ENCODE data around the gene CDH4. TPM values are rescaled to one million over a fixed set of nuclear protein-coding genes. Genes with fewer than 3 reads are reported as not detected.

The CDH4 gene
- total and polyA plus RNA-seq, 2 donors from 2014 or later: 1.1 TPM; not detected in 1

GRCh38 chr20:61638802-61639585, 386.9 kb downstream of the CDH4 start:
- no peak for TF ChIP-seq CTCF (IDR thresholded peaks at IDR 0.05; ENCODE audit: borderline replicate concordance, extremely low read depth, insufficient read depth)
- no peak for DNase-seq
- H3K9ac ChIP-seq (ENCODE audit: low read length in 3 of 3): no peak overlapping the region
- H3K4me1 ChIP-seq (ENCODE audit: control insufficient read depth in 2 of 3, insufficient read depth in 2 of 3, low read depth in 1 of 3, low read length in 3 of 3): no peaks in the 10 kb centered on the region
- FAIRE-seq: no peak
- intact Hi-C loops (cut with DNase I): no loop called here
- H3K27ac ChIP-seq (ENCODE audit: low read depth in 2 of 2, low read length in 2 of 2): no peak overlapping the region
- no peaks in the 10 kb centered on the region for H3K27me3 ChIP-seq (ENCODE audit: control insufficient read depth, insufficient read depth, low read length)
- peaks cover 0 to 3% (median 0%) of the 10 kb centered on the region in 3 donors for H3K9me3 ChIP-seq (ENCODE audit: control insufficient read depth in 2 of 3, insufficient read depth in 1 of 3, low read length in 3 of 3)
- H3K36me3 ChIP-seq (ENCODE audit: control insufficient read depth in 2 of 3, insufficient read depth in 3 of 3, low read length in 3 of 3): no peaks in the 10 kb centered on the region
- H3K4me3 ChIP-seq (ENCODE audit: low read length in 3 of 3): no peak overlapping the region

GRCh38 chr20:61640131-61640870, 388.2 kb downstream of the CDH4 start:
- no peaks in the 10 kb centered on the region for H3K4me1 ChIP-seq (ENCODE audit: control insufficient read depth in 2 of 3, insufficient read depth in 2 of 3, low read depth in 1 of 3, low read length in 3 of 3)
- peaks cover 0 to 3% (median 0%) of the 10 kb centered on the region in 3 donors for H3K9me3 ChIP-seq (ENCODE audit: control insufficient read depth in 2 of 3, insufficient read depth in 1 of 3, low read length in 3 of 3)
- DNase-seq (no peak), FAIRE-seq (no peak)
- intact Hi-C loops (cut with DNase I): no loop called here
- no peak overlapping the region for H3K27ac ChIP-seq (ENCODE audit: low read depth in 2 of 2, low read length in 2 of 2)
- no peaks in the 10 kb centered on the region for H3K36me3 ChIP-seq (ENCODE audit: control insufficient read depth in 2 of 3, insufficient read depth in 3 of 3, low read length in 3 of 3)
- no peak for TF ChIP-seq CTCF (IDR thresholded peaks at IDR 0.05; ENCODE audit: borderline replicate concordance, extremely low read depth, insufficient read depth)
- no peak overlapping the region for H3K4me3 ChIP-seq (ENCODE audit: low read length in 3 of 3)
- no peak overlapping the region for H3K9ac ChIP-seq (ENCODE audit: low read length in 3 of 3)
- H3K27me3 ChIP-seq (ENCODE audit: control insufficient read depth, insufficient read depth, low read length): no peaks in the 10 kb centered on the region

GRCh38 chr20:61640871-61641245, 388.8 kb downstream of the CDH4 start:
- intact Hi-C loops (cut with DNase I): no loop called here
- Histone ChIP-seq H3K9ac (ENCODE audit: low read length in 3 of 3) (no peak overlapping the region), H3K27ac (ENCODE audit: low read depth in 2 of 2, low read length in 2 of 2) (no peak overlapping the region), H3K9me3 (ENCODE audit: control insufficient read depth in 2 of 3, insufficient read depth in 1 of 3, low read length in 3 of 3) (peaks cover 0 to 3% (median 0%) of the 10 kb centered on the region in 3 donors), H3K36me3 (ENCODE audit: control insufficient read depth in 2 of 3, insufficient read depth in 3 of 3, low read length in 3 of 3) (no peaks in the 10 kb centered on the region), H3K27me3 (ENCODE audit: control insufficient read depth, insufficient read depth, low read length) (no peaks in the 10 kb centered on the region), H3K4me3 (ENCODE audit: low read length in 3 of 3) (no peak overlapping the region), H3K4me1 (ENCODE audit: control insufficient read depth in 2 of 3, insufficient read depth in 2 of 3, low read depth in 1 of 3, low read length in 3 of 3) (no peaks in the 10 kb centered on the region)
- FAIRE-seq: no peak
- TF ChIP-seq CTCF (IDR thresholded peaks at IDR 0.05; ENCODE audit: borderline replicate concordance, extremely low read depth, insufficient read depth): no peak
- no peak for DNase-seq

All from kidney (tissue), 14 donors.